ENCODE data around the gene RBM17.

DNA sequence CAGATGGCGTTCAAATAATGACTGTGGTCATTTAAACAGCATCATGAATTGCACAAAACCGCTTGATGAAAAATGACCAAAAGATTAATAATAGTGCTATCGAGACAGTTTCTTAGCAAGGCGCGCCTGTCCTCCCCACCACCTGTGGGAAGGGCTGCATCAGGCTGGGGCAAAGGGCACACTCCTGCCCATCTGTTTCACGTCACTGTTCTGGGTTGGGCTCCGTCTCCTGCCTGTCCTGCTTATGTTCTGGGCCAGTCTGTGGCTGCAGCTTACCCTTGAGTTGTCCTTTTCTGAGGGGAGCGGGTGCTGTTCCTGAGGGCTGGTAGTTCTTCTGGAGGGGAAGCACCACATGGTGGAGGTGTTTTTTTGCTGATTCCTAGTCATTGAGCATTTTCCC, 13.3 kb downstream of the RBM17 start:
- TF ChIP-seq CTCF (IDR thresholded peaks at IDR 0.05) (no peak), POLR2A (IDR thresholded peaks at IDR 0.05) (no peak)
